SK-N-SH (cell line): ENCODE measurements around the gene TIMM17B.

ENCODE experiments used
- CTCF ChIP-seq: fragments of 200-600 bp; sonication (generic); IDR thresholded peaks from 2 replicates; pipeline ENCODE4 v1.6.1; 2017; ENCODE audit warnings: antibody characterized with exemption, mild to moderate bottlenecking, moderate library complexity
- MAX ChIP-seq: IDR thresholded peaks from 2 replicates; pipeline ENCODE4 v1.4.0; 2012; ENCODE audit warnings: low read depth
- MXI1 ChIP-seq: IDR thresholded peaks from 2 replicates; pipeline ENCODE4 v1.6.1; 2012; ENCODE audit warnings: mild to moderate bottlenecking, low read depth, low read length, improper control_type of control experiment
- NRF1 ChIP-seq: IDR thresholded peaks from 2 replicates; pipeline ENCODE4 v1.6.1; 2012; ENCODE audit warnings: low read depth, mild to moderate bottlenecking, low read length
- REST ChIP-seq: IDR thresholded peaks from 2 replicates; pipeline ENCODE4 v1.6.1; 2012; ENCODE audit warnings: mild to moderate bottlenecking, low read depth, low read length, moderate library complexity
- RXRA ChIP-seq: IDR thresholded peaks from 2 replicates; pipeline ENCODE4 v1.4.0; 2012; ENCODE audit warnings: low read depth, mild to moderate bottlenecking, borderline replicate concordance

- TF ChIP-seq CTCF (no peak), NRF1 (no peak), RXRA (no peak), MAX (no peak), MXI1 (no peak), REST (no peak)
Observed at GRCh38 chrX:48939524-48940228, 42.1 kb upstream of the TIMM17B start.
